K562 (cell line): ENCODE measurements around the gene EVPL. TPM values are rescaled to one million over a fixed set of nuclear protein-coding genes. Genes with fewer than 3 reads are reported as not detected.

ENCODE experiments used
- ATAC-seq: fragments of 200-7000 bp; cut with Tn5 transposase; 3 replicates; pipeline ENCODE4 v1.9.1; 2020; ENCODE audit warnings: moderate library complexity
- BruUV-seq: library from RNA; stranded (reverse); fragments of 400-500 nt; replicated peaks from 2 replicates; lab custom pipeline; 2021; lab: Mats Ljungman, UMichigan
- CTCF ChIA-PET: fragments of 300-600 bp; formaldehyde crosslinking; extraction: SDS; loops from one replicate; lab custom pipeline; 2021; ENCODE audit warnings: low intra/inter-chr PET ratio; lab: Yijun Ruan, JAX
- POLR2A ChIA-PET: fragments of 300-600, 350-650 bp; sonication (Branson Sonifier 250); formaldehyde crosslinking; extraction: SDS; loops from one replicate; lab custom pipeline; 2021; ENCODE audit warnings: antibody characterized with exemption, inconsistent platforms; lab: Yijun Ruan, JAX
- DNase-seq, 4 experiments: peaks; one replicate each; pipeline versions ENCODE4 v3.0.0 to v3.0.0-alpha.2; 2011 to 2018; ENCODE audit warnings: low spot score in 3 of 4, mixed read lengths in 3 of 4; ENCODE audit errors: extremely low read depth in 1 of 4
- FAIRE-seq: peaks from 2 replicates; lab custom pipeline; 2011; peaks lifted over from hg19 to GRCh38; lab: Jason Lieb, UNC
- H2AFZ ChIP-seq: 2 replicates; pipeline ENCODE4 v1.6.0; 2011; ENCODE audit warnings: low read depth, low read length, control low read depth, inconsistent platforms
- H3K27ac ChIP-seq: fragments of 200-600 bp; 3 replicates; pipeline ENCODE4 v1.8.0; 2011; ENCODE audit warnings: low read depth, mild to moderate bottlenecking, control low read depth, inconsistent platforms, low read length, moderate library complexity, mixed read lengths; ENCODE audit errors: extremely low read depth
- H3K27me3 ChIP-seq, 2 experiments: fragments of 300-600 bp in 1 of 2; 2 replicates in 1 of 2; 3 replicates in 1 of 2; pipeline versions ENCODE4 v1.6.0 to v1.8.0; 2011; ENCODE audit warnings: inconsistent platforms in 2 of 2, low read length in 2 of 2, mild to moderate bottlenecking in 1 of 2, mixed read lengths in 1 of 2, moderate library complexity in 1 of 2; ENCODE audit not compliant: control insufficient read depth in 2 of 2, insufficient read depth in 2 of 2
- H3K36me3 ChIP-seq: fragments of 300-600 bp; 3 replicates; pipeline ENCODE4 v1.8.0; 2011; ENCODE audit warnings: mild to moderate bottlenecking, low read length, inconsistent platforms; ENCODE audit not compliant: control insufficient read depth, insufficient read depth
- H3K4me1 ChIP-seq, 2 experiments: fragments of 200-600 bp in 1 of 2; replicated peaks in 1 of 2; 2 replicates in 1 of 2; 3 replicates in 1 of 2; pipeline versions ENCODE4 v1.5.1 to v1.8.0; 2011; ENCODE audit warnings: inconsistent platforms in 2 of 2, low read length in 2 of 2, mild to moderate bottlenecking in 1 of 2, mixed read lengths in 1 of 2, moderate library complexity in 1 of 2; ENCODE audit not compliant: control insufficient read depth in 2 of 2, insufficient read depth in 2 of 2
- H3K4me2 ChIP-seq: 2 replicates; pipeline ENCODE4 v1.6.1; 2011; ENCODE audit warnings: low read length, control low read depth, inconsistent platforms, mixed read lengths; ENCODE audit not compliant: insufficient read depth
- H3K4me3 ChIP-seq: fragments of 200-600 bp; sonication (generic), shearing (Covaris generic); 2 replicates; pipeline ENCODE4 v1.5.1; 2016; ENCODE audit warnings: control low read depth, inconsistent platforms
- H3K79me2 ChIP-seq: fragments of 200-600 bp; 3 replicates; pipeline ENCODE4 v1.8.0; 2011; ENCODE audit warnings: low read length, inconsistent platforms; ENCODE audit not compliant: control insufficient read depth, insufficient read depth
- H3K9ac ChIP-seq, 2 experiments: 2 replicates each; pipeline versions ENCODE4 v1.6.0 to v1.6.1; 2011; ENCODE audit warnings: low read depth in 2 of 2, low read length in 2 of 2, control low read depth in 1 of 2, inconsistent platforms in 1 of 2, mild to moderate bottlenecking in 1 of 2, mixed read lengths in 1 of 2; ENCODE audit not compliant: insufficient read depth in 1 of 2
- H3K9me1 ChIP-seq: one replicate; pipeline ENCODE4 v1.6.0; 2011; ENCODE audit warnings: inconsistent platforms, mild to moderate bottlenecking, low read length, moderate library complexity; ENCODE audit not compliant: control insufficient read depth, insufficient read depth
- H3K9me3 ChIP-seq: replicated peaks from 2 replicates; pipeline ENCODE4 v1.5.1; 2011; ENCODE audit warnings: low read depth, low read length, inconsistent platforms; ENCODE audit not compliant: control insufficient read depth, insufficient read depth
- H4K20me1 ChIP-seq: replicated peaks from 2 replicates; pipeline ENCODE4 v1.6.1; 2011; ENCODE audit warnings: low read length, inconsistent platforms, mixed read lengths; ENCODE audit not compliant: control insufficient read depth, insufficient read depth
- CAMTA2 ChIP-seq: fragments of 250-450 bp; sonication (Bioruptor Pico); conservative IDR thresholded peaks from 2 replicates; pipeline ENCODE4 v1.5.1; 2022
- ELF2 ChIP-seq: fragments of 250-450 bp; sonication (Bioruptor Pico); IDR thresholded peaks from 2 replicates; pipeline ENCODE4 v1.5.0; 2021; ENCODE audit warnings: mild to moderate bottlenecking
- NFATC3 ChIP-seq: fragments of 450-650 bp; IDR thresholded peaks from 2 replicates; pipeline ENCODE4 v1.6.1; 2017; ENCODE audit warnings: mild to moderate bottlenecking
- NFXL1 ChIP-seq: fragments of 450-650 bp; formaldehyde crosslinking; IDR thresholded peaks from 2 replicates; pipeline ENCODE4 v1.4.0; 2021; ENCODE audit warnings: mild to moderate bottlenecking
- PHTF2 ChIP-seq: fragments of 250-450 bp; sonication (Bioruptor Pico); IDR thresholded peaks from 2 replicates; pipeline ENCODE4 v1.5.0; 2021; ENCODE audit warnings: mild to moderate bottlenecking
- RFX1 ChIP-seq: fragments of 450-650 bp; IDR thresholded peaks from 2 replicates; pipeline ENCODE4 v1.6.1; 2016; ENCODE audit warnings: mild to moderate bottlenecking, moderate library complexity
- TGIF2 ChIP-seq: sonication (generic); formaldehyde crosslinking; IDR thresholded peaks from 2 replicates; pipeline ENCODE4 v1.8.1; 2022; ENCODE audit warnings: mild to moderate bottlenecking, missing genetic modification reagents, moderate library complexity
- TOE1 ChIP-seq, 2 experiments: fragments of 450-650 bp in 1 of 2; sonication (generic) in 1 of 2; formaldehyde crosslinking in 1 of 2; IDR thresholded peaks; 2 replicates each; pipeline versions ENCODE4 v1.7.1 to v1.8.0; 2016 to 2022; ENCODE audit warnings: borderline replicate concordance in 2 of 2, mild to moderate bottlenecking in 2 of 2, antibody characterized with exemption in 1 of 2, inconsistent platforms in 1 of 2, low read depth in 1 of 2, missing genetic modification reagents in 1 of 2, moderate library complexity in 1 of 2
- ZNF224 ChIP-seq: sonication (generic); formaldehyde crosslinking; IDR thresholded peaks from 2 replicates; pipeline ENCODE4 v1.8.0; 2022; ENCODE audit warnings: mild to moderate bottlenecking, missing genetic modification reagents
- WGBS: fragments of 100-300 bp; shearing (Covaris generic); methylation state at CpG from one replicate; pipeline ENCODE4 v1.1.6; 2016; ENCODE audit warnings: low coverage, mixed read lengths; ENCODE audit not compliant: insufficient coverage; ENCODE audit errors: missing lambda C conversion rate; 5-methylcytosine and 5-hydroxymethylcytosine counted together
- in situ Hi-C: fragments of 300-500 bp; cut with MboI; formaldehyde crosslinking; loops from 4 replicates; pipeline ENCODE4 v1.15.0; 2018; ENCODE audit warnings: inconsistent platforms, mixed read lengths
- intact Hi-C: fragments of 100-400 bp; cut with micrococcal nuclease; formaldehyde crosslinking; loops from 2 replicates; pipeline ENCODE4 v1.14.2; 2022
- polyA plus RNA-seq, 8 experiments: library from polyadenylated mRNA; depleted of rRNA in 4 of 8; stranded (reverse) in 5 of 8; unstranded in 3 of 8; fragments of >200 nt; fragmentation: Nextera tagmentation in 2 of 8; fragmentation: Illumina TruSeq in 1 of 8; extraction: Ambion mirVana in 2 of 8; extraction: Trizol in 1 of 8; gene quantifications; 2 replicates each; pipeline versions ENCODE4 v1.2.1 to v1.2.3, GENCODE V29; 2011 to 2014; ENCODE audit warnings: inconsistent platforms in 1 of 8, missing spikeins in 1 of 8
- total RNA-seq, 7 experiments: library from RNA; depleted of rRNA in 6 of 7; stranded (reverse); fragments of >200 nt in 6 of 7; fragmentation: Illumina TruSeq in 2 of 7; extraction: Trizol in 2 of 7; gene quantifications; 2 replicates each; pipeline versions ENCODE4 v1.2.1 to v1.2.3, GENCODE V29; 2011 to 2021; ENCODE audit warnings: low replicate concordance in 1 of 7

EVPL gene
- total and polyA plus RNA-seq, 9 of the 15 experiments (the other 6 are each of a cell fraction or from before 2014, with no cell fraction given) = 0.08 to 0.18 (median 0.16) TPM; not detected in 5

- intact Hi-C loops = no loop called here
- no peak overlapping the region for H3K4me3 ChIP-seq
- H3K9me1 ChIP-seq = no peaks in the 10 kb centered on the region
- no peak overlapping the region for H3K27ac ChIP-seq
- no peak overlapping the region for H2AFZ ChIP-seq
- no peak overlapping the region for H3K4me2 ChIP-seq
- in situ Hi-C loops = no loop called here
- H3K27me3 ChIP-seq = no peaks in the 10 kb centered on the region
- no peaks in the 10 kb centered on the region for H4K20me1 ChIP-seq
- ChIA-PET CTCF (no interaction called here), POLR2A (interaction anchor here (0.6 to 2.8 kb wide), 3 partner anchors 9 to 336 kb away, joined by 3 to 14 read pairs (median 5); no protein-coding TSS in a partner anchor)
- H3K9me3 ChIP-seq = no peaks in the 10 kb centered on the region
- peak; percentile 74 for TF ChIP-seq RFX1
- no peak for TF ChIP-seq CAMTA2
- peaks cover 90% of the 10 kb centered on the region for H3K36me3 ChIP-seq
- H3K79me2 ChIP-seq = peaks cover 7% of the 10 kb centered on the region; the same call in 1 of the 3 replicates
- DNase-seq (no peak), FAIRE-seq (no peak), ATAC-seq (no peak)
- BruUV-seq = no TSS peak
- H3K9ac ChIP-seq = no peak overlapping the region
- WGBS = 78% methylated on average over 9 of the region's 9 CpGs
- peaks cover under 1 to 6% of the 10 kb centered on the region in 2 experiments; a peak in 2 of 5 replicates for H3K4me1 ChIP-seq
Observed at GRCh38 chr17:76048711-76049110, 21.6 kb upstream of the EVPL start.

- no peaks in the 10 kb centered on the region for H3K27me3 ChIP-seq
- DNase-seq = no peak
- CTCF ChIA-PET = no interaction called here
- no TSS peak for BruUV-seq
- no peaks in the 10 kb centered on the region for H3K9me1 ChIP-seq
- in situ Hi-C loops (no loop called here), intact Hi-C loops (no loop called here)
- no peak overlapping the region for H3K27ac ChIP-seq
- FAIRE-seq = no peak
- H3K4me1 ChIP-seq = no peaks in the 10 kb centered on the region
- H3K36me3 ChIP-seq = peaks cover 91% of the 10 kb centered on the region
- ATAC-seq = no peak
- TF ChIP-seq TOE1 (IDR thresholded peaks at IDR 0.05; ENCODE audit: borderline replicate concordance) (no peak), TOE1 (CRISPR knock-in tag; IDR thresholded peaks at IDR 0.05; ENCODE audit: borderline replicate concordance, low read depth) (no peak), TGIF2 (CRISPR knock-in tag) (no peak), NFXL1 (CRISPR knock-in tag) (no peak), PHTF2 (no peak), NFATC3 (no peak), ELF2 (CRISPR knock-in tag) (no peak), ZNF224 (CRISPR knock-in tag) (no peak)
- TF ChIP-seq, all 486 proteins: peak for 0
- Histone ChIP-seq H3K79me2 (0 out of 3 replicates have a peak, but pooled peaks cover 3% of the 10 kb centered on the region), H3K9ac (no peak overlapping the region), H4K20me1 (no peaks in the 10 kb centered on the region), H3K4me2 (no peak overlapping the region), H3K9me3 (no peaks in the 10 kb centered on the region), H3K4me3 (no peak overlapping the region), H2AFZ (no peak overlapping the region)
- WGBS = 95% methylated on average over 9 of the region's 9 CpGs
- POLR2A ChIA-PET = interaction anchor here (1.6 to 2.8 kb wide), 2 partner anchors 11 to 16 kb away, joined by 4 to 14 read pairs; no protein-coding TSS in a partner anchor
Observed at GRCh38 chr17:76048025-76048605, 21.0 kb upstream of the EVPL start.
